KBM-7 (cell line): ENCODE measurements around the gene MAST4.
"Not testable (repeated sequence)": the region's sequence is repeated elsewhere in the genome, so short reads cannot be mapped to it uniquely, and the experiment has no call there.

Experiments
- DNase-seq: peaks from one replicate; pipeline ENCODE4 v3.0.0-alpha.2; 2015
- in situ Hi-C: fragments of 300-500 bp; cut with MboI; formaldehyde crosslinking; loops from 2 replicates; pipeline ENCODE4 v1.14.3; 2020; ENCODE audit warnings: low sequenced_read_pairs, low pct_unique_long_range_greater_than_20kb, mixed read lengths

MAST4 gene

GRCh38 chr5:66818935-66819328 is 222.7 kb downstream of the MAST4 start:
- in situ Hi-C loops, result no loop called here
- no peak for DNase-seq

GRCh38 chr5:66820630-66821207 is 224.5 kb downstream of the MAST4 start:
- in situ Hi-C loops, result no loop called here

GRCh38 chr5:66821688-66822429 is 225.7 kb downstream of the MAST4 start:
- no peak for DNase-seq
- in situ Hi-C loops, result no loop called here

More at GRCh38 chr5:66820630-66821207, 224.5 kb downstream of the MAST4 start:
- DNase-seq, result no peak

GRCh38 chr5:66822906-66823305 is 226.7 kb downstream of the MAST4 start:
- in situ Hi-C loops, DNase-seq: not testable (repeated sequence)

- in situ Hi-C loops, result no loop called here
- DNase-seq, result no peak
Observed at GRCh38 chr5:66824476-66824875, 228.3 kb downstream of the MAST4 start.

GRCh38 chr5:66826263-66826662 is 230.1 kb downstream of the MAST4 start:
- no peak for DNase-seq
- in situ Hi-C loops, result no loop called here

GRCh38 chr5:66826696-66827095 is 230.5 kb downstream of the MAST4 start:
- in situ Hi-C loops, result no loop called here
- no peak for DNase-seq

GRCh38 chr5:66828046-66828547 is 231.9 kb downstream of the MAST4 start:
- no peak for DNase-seq
- in situ Hi-C loops, result no loop called here

- in situ Hi-C loops, result no loop called here
- DNase-seq, result no peak
Observed at GRCh38 chr5:66828548-66829357, 232.6 kb downstream of the MAST4 start.

- in situ Hi-C loops, result no loop called here
- DNase-seq, result no peak
Observed at GRCh38 chr5:66829358-66829674, 233.1 kb downstream of the MAST4 start.

GRCh38 chr5:66829826-66830225 is 233.6 kb downstream of the MAST4 start:
- in situ Hi-C loops, result no loop called here
- no peak for DNase-seq

- in situ Hi-C loops, result no loop called here
- no peak for DNase-seq
Observed at GRCh38 chr5:66830636-66831035, 234.4 kb downstream of the MAST4 start.

GRCh38 chr5:66839636-66840185 is 243.5 kb downstream of the MAST4 start:
- in situ Hi-C loops, result no loop called here
- no peak for DNase-seq

GRCh38 chr5:66840511-66841013 is 244.4 kb downstream of the MAST4 start:
- in situ Hi-C loops, result no loop called here
- DNase-seq, result no peak

GRCh38 chr5:66841264-66841663 is 245.1 kb downstream of the MAST4 start:
- no peak for DNase-seq
- in situ Hi-C loops, result no loop called here

GRCh38 chr5:66842540-66842939 is 246.3 kb downstream of the MAST4 start:
- in situ Hi-C loops, result no loop called here
- no peak for DNase-seq

GRCh38 chr5:66843065-66843464 is 246.9 kb downstream of the MAST4 start:
- in situ Hi-C loops, result no loop called here
- no peak for DNase-seq

- DNase-seq, result no peak
- in situ Hi-C loops, result no loop called here
Observed at GRCh38 chr5:66848749-66849641, 252.8 kb downstream of the MAST4 start.

- in situ Hi-C loops, result no loop called here
- no peak for DNase-seq
Observed at GRCh38 chr5:66849803-66850202, 253.6 kb downstream of the MAST4 start.
